Pericardium fibroblast (primary cell): Measurements from ENCODE around the gene SSR1. TPM values are rescaled to one million over a fixed set of nuclear protein-coding genes. Genes with fewer than 3 reads are reported as not detected.

Source experiments
- total RNA-seq: library from RNA; depleted of rRNA; stranded (reverse); fragments of >200 nt; gene quantifications from 2 replicates; pipeline ENCODE4 v1.2.3, GENCODE V29; 2015

SSR1 gene
- 68.9 and 88.3 TPM in 2 replicates for total RNA-seq

GRCh38 chr6:7312616-7313504 lies at the start of gene SSR1:
Gene SSR1 (minus strand): TSS chr6:7313199. CDS start chr6:7313120, 79 bp downstream.

Other genes with a start within 250 kb of the SSR1 start
- 11.9 and 13.6 TPM in 2 replicates for gene RREB1, start 205.2 kb downstream of the SSR1 start, total RNA-seq
- not detected in 2 replicates for gene CAGE1, start 76.5 kb upstream of the SSR1 start, total RNA-seq
- 10.2 and 48.6 TPM in 2 replicates for gene RIOK1, start 76.6 kb upstream of the SSR1 start, total RNA-seq
- gene DSP, start 228.5 kb upstream of the SSR1 start, total RNA-seq, result 0.70 and 1.6 TPM in 2 replicates